GM12864 (cell line): ENCODE results near the gene PTPRD.

Experiments
- DNase-seq: peaks from one replicate; pipeline ENCODE4 v3.0.0-alpha.2; 2011; ENCODE audit warnings: low read depth
- H3K4me3 ChIP-seq: 2 replicates; pipeline ENCODE4 v1.5.1; 2011; ENCODE audit warnings: mild to moderate bottlenecking, low read depth, low read length, control low read depth
- TF ChIP-seq, protein P1 (sequence below): IDR thresholded peaks from 2 replicates; pipeline ENCODE4 v1.5.1; 2011; ENCODE audit warnings: low read depth, mild to moderate bottlenecking, moderate library complexity, low read length, control low read depth, inconsistent platforms; ENCODE audit errors: missing control alignments

The PTPRD gene

DNA sequence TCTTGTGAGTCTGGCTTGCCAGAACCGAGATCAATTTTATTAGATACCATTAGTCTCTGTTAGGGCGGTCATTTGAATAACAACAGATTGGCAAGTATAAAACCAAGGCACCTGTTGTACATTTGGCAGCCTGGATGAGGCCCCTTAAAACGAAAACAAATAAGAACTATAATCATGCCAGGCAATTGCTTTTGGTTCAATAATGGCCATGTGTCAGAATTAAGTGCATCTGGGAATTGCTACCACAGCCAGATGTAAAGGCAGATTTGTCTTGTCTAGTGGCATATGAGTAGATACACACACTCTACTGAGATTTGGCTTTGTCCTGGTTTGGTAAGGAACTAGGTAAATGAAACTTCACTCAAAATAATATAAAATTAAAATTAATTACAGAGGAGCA, 1767.0 kb downstream of the PTPRD start:
- TF ChIP-seq, protein P1, sequence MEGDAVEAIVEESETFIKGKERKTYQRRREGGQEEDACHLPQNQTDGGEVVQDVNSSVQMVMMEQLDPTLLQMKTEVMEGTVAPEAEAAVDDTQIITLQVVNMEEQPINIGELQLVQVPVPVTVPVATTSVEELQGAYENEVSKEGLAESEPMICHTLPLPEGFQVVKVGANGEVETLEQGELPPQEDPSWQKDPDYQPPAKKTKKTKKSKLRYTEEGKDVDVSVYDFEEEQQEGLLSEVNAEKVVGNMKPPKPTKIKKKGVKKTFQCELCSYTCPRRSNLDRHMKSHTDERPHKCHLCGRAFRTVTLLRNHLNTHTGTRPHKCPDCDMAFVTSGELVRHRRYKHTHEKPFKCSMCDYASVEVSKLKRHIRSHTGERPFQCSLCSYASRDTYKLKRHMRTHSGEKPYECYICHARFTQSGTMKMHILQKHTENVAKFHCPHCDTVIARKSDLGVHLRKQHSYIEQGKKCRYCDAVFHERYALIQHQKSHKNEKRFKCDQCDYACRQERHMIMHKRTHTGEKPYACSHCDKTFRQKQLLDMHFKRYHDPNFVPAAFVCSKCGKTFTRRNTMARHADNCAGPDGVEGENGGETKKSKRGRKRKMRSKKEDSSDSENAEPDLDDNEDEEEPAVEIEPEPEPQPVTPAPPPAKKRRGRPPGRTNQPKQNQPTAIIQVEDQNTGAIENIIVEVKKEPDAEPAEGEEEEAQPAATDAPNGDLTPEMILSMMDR: no peak
- H3K4me3 ChIP-seq: no peak overlapping the region
- DNase-seq: no peak

GRCh38 chr9:8845376-8845775, 1767.4 kb downstream of the PTPRD start:
- TF ChIP-seq, protein P1: no peak
- no peak for DNase-seq
- no peak overlapping the region for H3K4me3 ChIP-seq

DNA sequence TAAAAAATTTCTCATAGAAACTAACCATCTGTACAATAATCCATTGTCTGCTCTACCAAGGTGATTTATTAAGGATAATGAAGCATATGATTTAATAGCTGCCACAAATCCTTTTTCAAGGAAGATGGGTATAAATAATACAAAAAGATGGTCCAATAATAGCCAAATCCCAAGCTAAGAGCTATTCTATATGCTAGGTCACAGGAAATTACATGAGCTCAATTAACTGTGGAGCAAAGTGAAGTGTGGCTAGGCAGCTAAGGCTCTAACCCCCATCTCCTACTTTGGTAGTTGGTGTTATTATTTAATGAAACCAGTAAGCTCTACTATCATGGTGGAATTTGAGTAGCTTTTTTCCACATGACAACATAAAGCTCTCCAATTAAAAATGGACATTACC, 1768.3 kb downstream of the PTPRD start:
- TF ChIP-seq, protein P1: no peak
- no peak for DNase-seq
- H3K4me3 ChIP-seq: no peak overlapping the region

DNA sequence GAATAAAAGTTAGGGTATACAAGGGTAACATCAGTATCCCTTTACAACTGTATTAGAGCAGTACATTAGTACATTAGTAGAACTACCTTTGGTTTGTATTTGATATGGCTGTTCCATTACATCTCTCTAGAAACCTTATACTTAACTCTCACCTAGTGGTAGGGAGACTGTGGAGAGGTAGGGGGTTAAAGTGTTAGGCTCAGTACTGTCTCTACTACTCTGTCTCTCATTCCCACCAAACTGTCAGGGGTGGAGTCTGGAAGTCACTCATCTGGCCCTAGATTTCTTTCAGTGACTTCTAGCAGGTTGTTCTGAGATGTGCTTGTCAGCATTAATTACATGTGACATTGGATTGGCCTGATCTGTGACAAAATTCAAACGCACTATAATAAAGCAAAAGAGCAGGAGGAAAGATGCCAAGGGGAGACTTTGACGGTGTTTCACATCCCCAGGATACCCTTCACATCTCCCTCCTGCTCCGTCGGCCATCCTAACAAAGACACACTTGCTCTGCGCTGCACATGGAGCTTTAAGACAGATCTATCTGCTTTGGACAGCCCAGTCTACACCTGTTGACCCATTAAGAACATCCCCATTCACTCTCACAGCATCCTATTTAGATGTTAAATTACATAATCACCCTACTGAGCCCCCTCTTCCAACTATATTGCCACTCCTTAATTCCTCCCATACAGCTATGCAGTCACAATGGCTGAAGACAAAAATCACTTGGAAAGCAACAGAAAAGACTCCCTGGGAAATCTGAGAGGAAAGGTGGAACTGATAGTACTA, 1770.2 kb downstream of the PTPRD start:
- no peak for DNase-seq
- TF ChIP-seq, protein P1: no peak
- H3K4me3 ChIP-seq: no peak overlapping the region

- H3K4me3 ChIP-seq: no peak overlapping the region
- DNase-seq: no peak
- TF ChIP-seq, protein P1: no peak
Observed at GRCh38 chr9:8838136-8838535, 1774.7 kb downstream of the PTPRD start.

- DNase-seq: no peak
- H3K4me3 ChIP-seq: no peak overlapping the region
- TF ChIP-seq, protein P1: no peak
Observed at GRCh38 chr9:8835291-8835690, 1777.5 kb downstream of the PTPRD start.

GRCh38 chr9:8832955-8833354, 1779.8 kb downstream of the PTPRD start:
- no peak for DNase-seq
- H3K4me3 ChIP-seq: no peak overlapping the region
- TF ChIP-seq, protein P1: no peak
